Ovary (tissue), 9 donors: ENCODE data around the gene PRKCE. TPM values are rescaled to one million over a fixed set of nuclear protein-coding genes. Genes with fewer than 3 reads are reported as not detected.
A peak's percentile ranks its signal among the peaks of the same experiment; 100 is the strongest.

Experiments
- DNase-seq, 5 donors: peaks; one replicate each; pipeline ENCODE4 v3.0.0-alpha.2; 2019 to 2020
- H3K27ac ChIP-seq, 2 donors: fragments of 200-600 bp; one replicate each; pipeline versions ENCODE4 v1.5.1 to v1.8.0; 2019 to 2022
- H3K27me3 ChIP-seq: fragments of 200-600 bp; one replicate; pipeline ENCODE4 v1.8.0; 2022
- H3K36me3 ChIP-seq: fragments of 200-600 bp; sonication (generic); one replicate; pipeline ENCODE4 v1.5.1; 2019
- H3K4me1 ChIP-seq: one replicate; pipeline ENCODE4 v1.8.1; 2013; ENCODE audit warnings: mild to moderate bottlenecking, moderate library complexity; ENCODE audit not compliant: insufficient read depth
- H3K4me3 ChIP-seq: fragments of 200-600 bp; sonication (generic); one replicate; pipeline ENCODE4 v1.5.1; 2017
- H3K9me3 ChIP-seq, 2 donors: fragments of 200-600 bp in 1 of 2; sonication (generic) in 1 of 2; one replicate each; pipeline versions ENCODE4 v1.5.1 to v1.8.1; 2013 to 2019; ENCODE audit warnings: mild to moderate bottlenecking in 1 of 2, moderate library complexity in 1 of 2
- EP300 ChIP-seq: sonication (generic); formaldehyde crosslinking; IDR thresholded peaks from one replicate; pipeline ENCODE4 v1.6.1; 2017; ENCODE audit warnings: antibody characterized with exemption
- POLR2A ChIP-seq: fragments of 450-650 bp; IDR thresholded peaks from one replicate; pipeline ENCODE4 v1.6.1; 2017; ENCODE audit warnings: antibody characterized with exemption, mild to moderate bottlenecking, moderate library complexity
- WGBS, 3 donors: extraction: QIAGEN DNeasy Blood & Tissue Kit in 1 of 3; methylation state at CpG; one replicate each; pipeline versions ENCODE4 v1.1.5 to v1.1.7; 2013 to 2017; 5-methylcytosine and 5-hydroxymethylcytosine counted together
- intact Hi-C, 4 donors: fragments of 100-400 bp; cut with DNase I; formaldehyde crosslinking; loops; one replicate each; pipeline versions ENCODE4 v1.11.0 to v1.15.1; 2022 to 2023
- polyA plus RNA-seq, 2 donors: library from polyadenylated mRNA; stranded (reverse); fragments of 200-250 nt in 1 of 2; fragments of 350-450 nt in 1 of 2; fragmentation: Illumina TruSeq in 1 of 2; extraction: RNeasy Lipid Tissue Mini Kit (QIAGEN cat#74804) in 1 of 2; gene quantifications; one replicate each; pipeline ENCODE4 v1.2.3, GENCODE V29; 2013 to 2014
- total RNA-seq, 7 donors: library from RNA; depleted of rRNA in 2 of 7; stranded (reverse); fragments of >200 nt in 2 of 7; fragmentation: NEBNext Ultra II Directional in 3 of 7; extraction: Animal tissue kit (Norgen Biotek cat#: 25700) in 3 of 7; gene quantifications; one replicate each; pipeline versions ENCODE4 v1.1.0 to v1.2.4, GENCODE V29; 2016 to 2023
- TF ChIP-seq, protein P1 (sequence below), 3 donors: fragments of 450-650 bp in 2 of 3; fragments of 200-600 bp in 1 of 3; IDR thresholded peaks; one replicate each; pipeline versions ENCODE4 v1.5.1 to v1.8.0; 2016 to 2022; ENCODE audit warnings: antibody characterized with exemption in 3 of 3, mild to moderate bottlenecking in 1 of 3
- donor health status: DM: no; HTN: no; CAD: no; lungs with moderate emphysema.
- donor health status: DM: no; HTN: no; CAD: no.
- donor health status: Bipolar disorder and iron deficiency.
- donor health status: DM: yes; HTN: yes; CAD: no.
- donor health status: DM: no; HTN: no; CAD: no.
- donor health status: DM: yes; HTN: yes; CAD: no.

Gene PRKCE
- total and polyA plus RNA-seq, 9 donors: 3.1 to 22.8 (median 12.8) TPM

DNA sequence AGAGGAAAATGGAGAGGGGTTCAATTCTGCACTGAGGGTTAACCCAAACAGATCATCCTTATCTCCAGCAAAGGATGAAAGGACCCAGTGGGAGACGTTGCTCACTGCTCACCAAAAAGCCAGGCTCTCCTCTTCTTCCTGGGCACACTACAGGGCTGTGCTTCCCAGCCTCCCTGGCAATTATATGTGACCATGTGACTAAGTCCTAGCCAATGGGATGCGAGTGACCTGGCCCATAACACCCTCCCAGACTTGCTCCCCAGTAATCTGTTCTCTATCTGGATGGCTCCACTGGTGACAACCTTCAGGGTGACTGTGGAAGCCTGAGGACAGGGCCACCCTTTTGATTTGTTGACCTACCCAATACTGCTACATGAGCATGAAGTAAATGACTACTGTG is 10.9 kb upstream of the PRKCE start:
- intact Hi-C loops: loop anchor here in 2 of 4 donors (5.0 to 10.0 kb wide), 3 partner anchors 134 to 297 kb away; no protein-coding TSS in a partner anchor

DNA sequence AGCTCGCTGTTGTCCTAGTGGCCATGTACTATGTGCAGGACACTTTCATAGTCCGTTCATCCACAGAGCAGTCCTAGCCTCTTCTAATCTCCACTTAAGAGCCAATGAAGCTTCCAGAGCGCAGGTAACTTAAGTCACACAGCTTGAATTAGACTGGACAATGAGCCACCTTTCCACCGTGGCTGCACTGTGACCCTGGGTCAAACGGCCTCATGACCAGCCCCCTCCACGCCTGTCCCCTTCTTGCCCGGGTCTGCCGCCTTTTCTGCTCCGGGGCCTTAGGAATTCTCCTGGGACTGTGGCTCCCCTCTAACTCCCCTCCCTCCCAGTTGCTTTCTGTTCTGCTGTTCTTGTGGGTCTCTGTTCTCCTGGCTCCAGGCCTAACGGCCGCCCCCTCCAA is 8.4 kb upstream of the PRKCE start:
- no peaks in the 10 kb centered on the region for H3K27me3 ChIP-seq
- no peak overlapping the region for H3K27ac ChIP-seq
- intact Hi-C loops: loop anchor here (2.0 to 10.0 kb wide), 6 partner anchors 132 to 296 kb away; no protein-coding TSS in a partner anchor
- peak overlapping the region; percentile 24 for H3K4me3 ChIP-seq
- no peak for DNase-seq
- WGBS, 3 donors: 20 to 22% (median 21%) methylated on average over 11 of the region's 11 CpGs
- TF ChIP-seq, protein P1, sequence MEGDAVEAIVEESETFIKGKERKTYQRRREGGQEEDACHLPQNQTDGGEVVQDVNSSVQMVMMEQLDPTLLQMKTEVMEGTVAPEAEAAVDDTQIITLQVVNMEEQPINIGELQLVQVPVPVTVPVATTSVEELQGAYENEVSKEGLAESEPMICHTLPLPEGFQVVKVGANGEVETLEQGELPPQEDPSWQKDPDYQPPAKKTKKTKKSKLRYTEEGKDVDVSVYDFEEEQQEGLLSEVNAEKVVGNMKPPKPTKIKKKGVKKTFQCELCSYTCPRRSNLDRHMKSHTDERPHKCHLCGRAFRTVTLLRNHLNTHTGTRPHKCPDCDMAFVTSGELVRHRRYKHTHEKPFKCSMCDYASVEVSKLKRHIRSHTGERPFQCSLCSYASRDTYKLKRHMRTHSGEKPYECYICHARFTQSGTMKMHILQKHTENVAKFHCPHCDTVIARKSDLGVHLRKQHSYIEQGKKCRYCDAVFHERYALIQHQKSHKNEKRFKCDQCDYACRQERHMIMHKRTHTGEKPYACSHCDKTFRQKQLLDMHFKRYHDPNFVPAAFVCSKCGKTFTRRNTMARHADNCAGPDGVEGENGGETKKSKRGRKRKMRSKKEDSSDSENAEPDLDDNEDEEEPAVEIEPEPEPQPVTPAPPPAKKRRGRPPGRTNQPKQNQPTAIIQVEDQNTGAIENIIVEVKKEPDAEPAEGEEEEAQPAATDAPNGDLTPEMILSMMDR (IDR thresholded peaks at IDR 0.05): no peak
- TF ChIP-seq EP300 (no peak), POLR2A (no peak)
- no peaks in the 10 kb centered on the region for H3K9me3 ChIP-seq
- no peaks in the 10 kb centered on the region for H3K4me1 ChIP-seq
- H3K36me3 ChIP-seq: no peaks in the 10 kb centered on the region

More for the DNA sequence above, 10.9 kb upstream of the PRKCE start:
- Histone ChIP-seq H3K36me3 (no peaks in the 10 kb centered on the region), H3K4me3 (no peak overlapping the region), H3K4me1 (no peaks in the 10 kb centered on the region), H3K27me3 (no peaks in the 10 kb centered on the region), H3K27ac (no peak overlapping the region), H3K9me3 (no peaks in the 10 kb centered on the region)
- WGBS, 3 donors: 62 to 71% (median 71%) methylated on average over 2 of the region's 2 CpGs
- TF ChIP-seq, protein P1 (IDR thresholded peaks at IDR 0.05): no peak
- TF ChIP-seq EP300 (no peak), POLR2A (no peak)
- no peak for DNase-seq

DNA sequence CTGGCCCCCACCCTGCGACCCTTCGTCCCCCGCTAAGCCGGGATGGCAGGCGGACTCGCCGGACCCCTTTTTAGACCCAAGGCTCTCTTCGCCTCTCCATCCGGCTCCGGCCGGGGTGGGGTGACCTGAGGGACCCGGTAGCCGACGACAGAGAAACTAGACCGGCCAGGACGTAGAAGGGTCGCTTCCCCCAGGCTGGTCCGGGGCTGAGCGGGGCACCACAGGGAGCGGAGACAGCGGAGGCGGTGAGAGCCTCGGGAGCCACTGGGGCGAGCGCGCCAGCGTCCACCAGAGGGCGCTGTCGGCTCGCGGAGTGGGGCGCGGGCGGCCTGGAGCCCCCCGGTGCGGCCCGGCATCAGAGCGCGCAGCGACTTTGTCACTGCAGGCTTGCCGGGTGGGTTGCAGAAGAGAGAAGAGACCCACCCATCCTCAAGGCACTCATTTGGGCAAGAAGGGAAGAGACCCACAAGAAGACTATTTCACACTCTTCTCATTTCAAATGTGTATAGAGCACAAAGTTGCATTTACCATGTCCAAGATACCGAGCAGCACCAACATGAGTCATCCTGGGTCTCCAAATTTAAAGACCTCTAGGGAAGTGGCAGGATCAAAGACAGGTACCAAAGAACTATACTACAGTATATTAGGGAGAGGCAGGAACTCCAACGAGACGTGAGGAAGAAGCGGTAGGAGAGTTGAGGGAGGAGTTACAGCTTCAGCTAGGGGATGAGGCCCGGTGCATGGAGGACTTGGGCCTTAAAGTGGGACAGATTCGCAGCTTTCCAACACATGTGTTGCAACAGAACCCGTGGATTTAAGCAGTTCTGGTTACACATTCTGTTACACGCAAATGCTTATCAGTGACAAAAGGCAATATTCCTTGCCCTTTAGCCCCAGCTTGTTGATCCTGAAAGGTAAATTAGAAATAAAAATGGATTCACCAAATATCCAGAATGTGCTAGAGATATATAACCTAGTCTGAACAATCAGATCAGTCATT is 7.6 kb upstream of the PRKCE start:
- intact Hi-C loops: loop anchor here (2.0 to 10.0 kb wide), 6 partner anchors 131 to 295 kb away; no protein-coding TSS in a partner anchor
- TF ChIP-seq POLR2A: peak; percentile 27
- TF ChIP-seq EP300: no peak
- TF ChIP-seq, protein P1 (IDR thresholded peaks at IDR 0.05): peak; percentile 94 to 98 (median 98)
- Histone ChIP-seq H3K4me1 (no peaks in the 10 kb centered on the region), H3K4me3 (peak overlapping the region; percentile 24), H3K9me3 (no peaks in the 10 kb centered on the region), H3K27ac (no peak overlapping the region), H3K27me3 (no peaks in the 10 kb centered on the region), H3K36me3 (no peaks in the 10 kb centered on the region)
- peak; percentile 59 to 84 (median 76) for DNase-seq
- WGBS, 3 donors: 13 to 15% (median 13%) methylated on average over 47 to 49 of the region's 49 CpGs

DNA sequence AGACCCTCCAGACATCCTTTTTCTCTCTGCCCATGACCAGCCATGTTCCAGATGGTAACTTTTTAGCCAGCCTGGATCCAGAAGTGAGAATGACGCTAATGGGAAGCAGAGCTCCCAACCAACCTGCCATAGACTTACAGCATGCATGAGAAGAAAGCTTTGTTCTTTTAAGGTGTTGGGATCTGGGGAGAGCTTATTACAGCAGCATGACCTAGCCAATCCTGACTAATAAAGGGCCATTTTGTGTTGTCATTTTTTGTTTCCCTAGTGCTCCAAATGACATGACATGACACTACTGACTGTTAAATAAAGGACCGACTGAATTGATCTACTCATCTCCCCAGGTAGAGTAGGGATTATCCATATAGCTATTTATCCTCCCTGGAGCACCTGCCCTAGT is 5.2 kb upstream of the PRKCE start:
- Histone ChIP-seq H3K27ac (no peak overlapping the region), H3K4me1 (peaks cover 1% of the 10 kb centered on the region), H3K36me3 (no peaks in the 10 kb centered on the region), H3K4me3 (no peak overlapping the region), H3K9me3 (no peaks in the 10 kb centered on the region), H3K27me3 (no peaks in the 10 kb centered on the region)
- intact Hi-C loops: loop anchor here in 2 of 4 donors (5.0 to 10.0 kb wide), 2 partner anchors 126 to 129 kb away; no protein-coding TSS in a partner anchor
- TF ChIP-seq, protein P1 (IDR thresholded peaks at IDR 0.05): no peak
- TF ChIP-seq EP300 (no peak), POLR2A (no peak)
- DNase-seq: no peak
- 95 to 100% (median 96%) methylated on average over 2 of the region's 2 CpGs for WGBS, 3 donors
